Stimulated activated CD4-positive, alpha-beta T cell treated with anti-CD3 and anti-CD28 coated beads, Interleukin-1b, Interleukin-23, amount 100 ng/mL, for 4 hours (primary cell): Measurements from ENCODE around the gene TCF4.

Source experiments
- DNase-seq, 2 donors: peaks; one replicate each; pipeline ENCODE4 v3.0.0-alpha.2; 2020; ENCODE audit warnings: low read depth in 2 of 2

The TCF4 gene

GRCh38 chr18:55588111-55588869 lies at the start of gene TCF4:
TSS of gene TCF4 (minus strand) at chr18:55588192. CDS start at chr18:55587116, 1,076 bp downstream.
- no peak for DNase-seq

- no peak for DNase-seq
These were observed 49.2 kb upstream of the TCF4 start for GRCh38 chr18:55637204-55637603.

DNA sequence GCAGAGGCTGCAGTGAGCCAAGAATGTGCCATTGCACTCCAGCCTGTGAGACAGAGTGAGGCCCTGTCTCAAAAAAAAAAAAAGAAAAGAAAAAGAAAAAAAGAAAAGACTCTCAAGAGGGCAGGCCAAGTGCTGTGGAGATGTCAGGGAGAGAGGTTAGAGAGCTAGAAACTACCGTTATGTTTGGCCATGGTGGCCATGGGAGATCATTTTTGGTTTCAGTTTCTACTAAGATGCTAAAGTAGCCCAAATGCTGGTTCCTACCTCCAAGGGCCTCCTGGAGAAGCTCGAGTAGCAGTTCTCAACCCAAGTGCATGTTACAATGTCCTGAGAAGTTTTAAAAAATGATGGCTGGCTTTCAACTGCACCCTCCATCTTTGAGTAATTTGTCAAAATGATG lies 47.4 kb upstream of the TCF4 start:
- no peak for DNase-seq

DNA sequence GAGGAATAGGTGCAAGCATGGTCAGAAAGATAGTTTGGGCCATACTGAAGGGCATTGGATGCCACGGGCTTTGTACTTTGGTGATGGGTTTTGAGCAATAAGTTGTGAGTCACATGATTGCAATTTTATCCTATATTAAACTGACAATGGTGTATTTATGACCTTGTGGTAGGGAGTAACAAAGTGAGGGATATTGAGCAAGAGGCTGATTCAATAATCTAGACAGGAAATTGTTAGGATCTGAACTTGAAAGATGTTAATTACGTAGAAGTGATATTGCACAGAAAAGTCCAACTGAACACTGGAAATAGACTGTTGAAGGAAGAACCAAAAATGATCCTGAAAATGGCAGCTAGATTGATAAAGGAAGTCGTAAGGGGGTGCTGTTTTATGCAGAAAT lies 46.6 kb upstream of the TCF4 start:
- DNase-seq = no peak

GRCh38 chr18:55633032-55633431 lies 45.0 kb upstream of the TCF4 start:
- no peak for DNase-seq

DNA sequence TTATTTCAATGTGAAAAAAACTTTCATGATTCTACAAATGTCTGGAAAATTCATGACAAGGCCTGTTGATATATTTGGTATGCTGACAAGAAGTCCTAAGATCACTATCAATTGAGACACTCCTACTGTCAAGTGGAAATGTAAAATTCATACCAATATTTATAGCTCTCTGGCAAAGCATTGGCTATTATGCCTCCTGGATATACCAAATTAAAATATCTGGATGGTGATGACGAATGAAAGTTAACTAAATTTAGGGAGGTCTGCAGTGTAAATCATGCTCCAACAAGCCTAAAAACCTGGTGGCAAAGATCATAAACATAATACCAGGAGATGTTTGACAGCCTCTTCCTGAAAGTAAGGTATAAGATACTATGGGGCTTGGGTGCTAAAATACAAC lies 41.1 kb upstream of the TCF4 start:
- no peak for DNase-seq

- DNase-seq = no peak
These were observed 39.0 kb upstream of the TCF4 start for GRCh38 chr18:55627007-55627406.

- DNase-seq = no peak
These were observed 37.9 kb upstream of the TCF4 start for GRCh38 chr18:55625901-55626300.

DNA sequence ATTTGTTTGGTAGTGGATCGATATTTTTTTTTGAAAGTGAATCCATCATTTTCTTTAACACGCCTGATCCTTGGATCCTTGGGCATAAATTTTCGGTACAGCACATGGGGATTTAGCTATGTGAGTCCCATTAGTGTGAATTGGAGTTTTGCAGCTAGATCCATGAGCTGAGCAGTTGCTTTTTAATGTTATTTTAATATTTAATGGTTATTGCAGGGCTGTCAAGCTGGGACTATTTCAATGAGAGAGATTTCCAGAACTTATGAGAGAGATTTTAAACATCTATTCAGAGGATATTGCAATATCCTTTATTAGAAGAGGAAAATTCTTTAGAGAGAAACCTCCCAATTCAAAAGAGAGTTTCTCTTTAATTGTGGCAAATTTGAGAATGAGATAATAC lies 35.6 kb upstream of the TCF4 start:
- DNase-seq = no peak

DNA sequence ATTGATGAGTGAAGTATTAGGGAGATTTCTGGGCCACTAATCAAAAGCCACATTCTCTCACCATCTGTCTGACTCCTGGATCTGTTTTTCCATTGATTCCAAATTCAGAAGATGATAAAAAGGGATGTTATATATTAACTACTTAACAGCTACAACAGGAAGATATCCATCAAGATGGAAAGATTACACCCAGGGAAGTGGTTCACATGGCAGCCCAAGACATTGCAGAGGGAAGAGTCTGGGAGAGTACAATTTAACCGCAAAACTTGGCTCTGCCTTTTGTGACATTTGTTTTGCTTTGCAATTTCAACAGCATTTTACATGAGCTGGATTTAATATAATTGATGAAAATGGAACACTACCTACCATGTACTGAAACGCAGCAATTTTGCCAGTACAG lies 22.5 kb upstream of the TCF4 start:
- DNase-seq = no peak

DNA sequence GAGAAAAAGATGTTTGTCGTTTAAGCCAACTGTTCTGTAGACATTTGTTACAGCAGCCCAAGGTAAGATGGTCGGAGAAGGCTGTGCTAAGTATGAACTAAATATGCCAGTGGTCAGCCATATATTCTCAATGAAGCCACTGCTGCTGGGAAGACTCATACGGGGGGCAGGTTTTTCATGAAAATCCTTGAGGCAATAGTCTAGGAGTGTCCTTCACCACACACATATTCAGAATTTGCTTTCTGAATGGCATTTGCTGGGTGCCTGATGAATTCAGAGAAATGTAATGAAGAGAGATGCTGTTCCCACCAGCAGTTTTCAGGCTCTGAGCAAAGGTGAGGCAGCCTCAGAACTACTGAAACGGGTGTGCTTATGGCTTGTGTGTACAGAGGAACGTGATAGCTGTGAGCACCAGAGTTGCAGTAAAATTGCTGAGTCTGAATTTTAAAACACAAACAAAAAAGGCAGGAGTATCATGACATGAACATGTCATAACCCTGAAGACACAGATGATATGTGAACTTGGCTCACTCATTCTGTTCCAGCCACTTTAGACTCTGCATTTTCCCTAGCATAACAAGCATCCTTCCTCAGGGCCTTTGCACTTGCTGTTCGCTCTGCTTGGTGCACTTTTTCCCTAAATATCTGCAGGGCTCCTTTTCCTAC lies 21.3 kb upstream of the TCF4 start:
- no peak for DNase-seq

DNA sequence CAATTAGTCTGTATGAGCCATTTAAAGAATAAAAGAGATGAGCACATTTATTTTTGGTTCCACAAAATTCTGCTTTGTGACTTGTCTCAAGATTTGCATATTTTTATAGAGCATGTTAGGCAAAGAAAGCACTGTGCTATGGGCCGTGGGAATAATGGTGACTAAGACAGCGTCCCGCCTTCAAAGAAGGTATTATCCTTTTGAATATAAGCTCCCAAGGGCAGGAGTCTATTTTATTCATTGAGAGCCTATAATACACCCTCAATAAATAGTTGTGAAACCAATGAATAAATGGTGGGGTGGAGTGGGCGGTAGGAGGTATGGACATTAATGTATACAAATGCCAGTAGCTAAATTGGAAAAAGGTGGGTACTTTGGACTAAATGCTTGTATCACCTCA lies 20.5 kb upstream of the TCF4 start:
- DNase-seq = no peak

DNA sequence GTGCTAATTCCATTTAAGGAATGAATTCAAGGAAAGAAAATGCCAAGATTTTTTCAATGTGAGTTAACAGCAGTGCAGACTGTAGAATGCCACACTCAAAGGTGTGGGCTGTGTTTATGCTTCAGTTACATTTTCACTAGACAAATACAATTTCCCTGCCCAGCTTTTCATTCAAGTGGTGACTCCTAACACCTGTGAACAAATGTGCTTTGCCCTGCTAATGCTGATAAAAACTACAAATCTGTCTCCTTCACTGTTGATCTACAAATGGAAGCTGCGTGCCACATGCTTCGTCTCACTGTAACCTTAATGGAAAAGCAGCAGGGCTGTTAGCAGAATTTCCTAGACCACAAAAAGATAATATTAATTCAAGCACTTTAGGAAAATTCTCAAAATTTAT lies 19.8 kb upstream of the TCF4 start:
- DNase-seq = no peak

DNA sequence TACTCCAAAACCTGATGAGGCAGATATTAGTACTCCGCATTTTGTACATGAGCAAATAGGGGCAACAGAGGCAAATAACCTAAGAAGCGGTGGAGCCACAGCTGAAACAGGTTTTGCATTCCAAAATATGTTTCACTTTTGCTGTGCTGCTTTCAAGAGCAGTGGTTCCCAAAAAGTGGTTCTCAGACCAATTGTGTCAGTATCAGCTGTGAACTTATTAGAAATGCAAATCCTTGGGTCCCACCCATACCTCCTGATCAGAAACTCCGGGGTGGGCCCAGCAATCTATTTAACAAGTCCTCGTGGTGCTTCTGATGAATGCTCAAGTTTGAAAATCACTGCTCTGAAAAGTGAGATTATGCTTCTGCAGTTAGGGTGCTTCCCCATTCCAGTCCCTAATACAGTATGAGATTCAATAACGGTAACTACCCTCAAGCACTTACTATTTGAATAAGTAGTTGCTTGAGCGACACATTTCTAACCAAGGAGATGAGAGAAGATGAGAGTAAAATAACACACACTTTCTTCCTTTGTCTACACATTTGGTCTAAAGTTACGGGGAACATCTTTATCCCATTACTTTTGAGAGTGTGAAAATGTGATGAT lies 17.8 kb upstream of the TCF4 start:
- DNase-seq = no peak

DNA sequence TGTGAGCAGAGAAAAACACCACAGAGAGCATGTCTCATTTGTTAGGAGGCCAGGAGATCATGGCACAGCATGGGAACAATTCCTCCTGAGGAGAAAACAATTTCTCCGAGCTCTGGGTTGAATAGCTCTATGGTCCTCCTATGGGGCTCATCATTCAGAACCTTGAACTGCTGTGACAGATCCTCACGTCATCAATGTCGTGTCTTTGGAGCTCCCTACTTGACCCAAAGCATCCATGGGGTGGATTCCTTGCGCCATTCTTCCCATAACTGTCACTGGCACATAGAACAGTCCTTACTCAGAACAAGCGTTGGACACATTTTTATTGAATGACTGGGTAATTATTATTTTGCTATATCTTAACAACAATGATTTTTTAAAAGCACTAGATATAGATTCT lies 15.8 kb upstream of the TCF4 start:
- no peak for DNase-seq

DNA sequence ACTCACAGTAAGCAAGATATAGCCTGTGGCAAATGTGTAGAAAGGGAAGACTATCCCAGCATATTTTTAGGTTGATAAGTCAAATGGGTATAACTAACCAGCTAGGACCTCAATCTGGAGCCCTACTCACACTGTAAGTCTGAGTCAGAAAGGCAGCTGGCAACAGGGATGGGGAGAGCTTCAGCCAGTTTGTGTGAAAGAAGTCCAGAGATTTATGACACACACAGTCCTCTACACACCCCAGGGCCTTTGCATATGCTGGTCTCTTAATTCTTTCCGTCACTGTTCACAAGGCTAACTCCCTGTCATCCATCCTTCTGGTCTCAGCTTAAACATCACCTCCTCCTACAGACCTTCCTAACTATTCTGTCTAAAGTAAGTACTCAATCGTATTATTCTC lies 5.9 kb upstream of the TCF4 start:
- no peak for DNase-seq

GRCh38 chr18:55592572-55592971 lies 4.6 kb upstream of the TCF4 start:
- DNase-seq = no peak

DNA sequence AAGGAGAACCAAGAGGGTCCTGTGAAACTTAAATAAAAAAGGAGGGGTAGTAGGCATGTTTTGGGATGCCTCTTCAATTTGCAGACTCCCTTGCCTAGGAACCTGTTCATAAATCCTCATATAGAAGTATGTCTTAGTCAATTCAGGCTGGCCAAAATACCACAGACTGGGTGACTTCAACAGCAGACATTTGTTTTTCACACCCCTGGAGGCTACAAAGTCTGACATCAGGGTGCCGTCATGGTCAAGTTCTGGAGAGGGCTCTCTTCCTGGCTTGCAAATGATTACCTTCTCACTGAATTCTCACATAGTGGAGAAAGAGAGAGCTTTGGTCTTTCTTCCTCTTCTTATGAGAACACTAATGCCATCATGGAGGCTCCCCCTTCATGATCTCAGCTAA lies 4.1 kb upstream of the TCF4 start:
- no peak for DNase-seq

- DNase-seq = peak; percentile 44 to 50
These were observed 1.8 kb upstream of the TCF4 start for GRCh38 chr18:55589625-55590291.

- no peak for DNase-seq
These were observed 1.0 kb upstream of the TCF4 start for GRCh38 chr18:55588870-55589595.

GRCh38 chr18:55587418-55588110 lies 428 bp downstream of the TCF4 start:
- no peak for DNase-seq
